ENCODE measurements around the gene RPIA. TPM values are rescaled to one million over a fixed set of nuclear protein-coding genes. Genes with fewer than 3 reads are reported as not detected.

Gene RPIA
- total and polyA plus RNA-seq, 2 of the 13 experiments (the other 11 are each of a cell fraction or from before 2014, with no cell fraction given), result 13.3 to 23.9 TPM

- in situ Hi-C loops (cut with HindIII; ENCODE audit: extremely low pct_ligation_motif_present, low pct_unique_long_range_greater_than_20kb), result no loop called here
- Histone ChIP-seq H4K20me1 (ENCODE audit: insufficient read depth, low read length) (no peaks in the 10 kb centered on the region), H3K4me2 (ENCODE audit: low read depth, low read length) (no peak overlapping the region), H3K9ac (ENCODE audit: insufficient read depth, low read depth, low read length) (no peak overlapping the region), H3K79me2 (ENCODE audit: insufficient read depth, low read length) (no peaks in the 10 kb centered on the region), H3K4me3 (replicated peaks in 1 of 3; ENCODE audit: insufficient read depth in 1 of 3, low read depth in 2 of 3, low read length in 3 of 3) (no peak overlapping the region), H3K27ac (ENCODE audit: extremely low read length, insufficient read depth, low read length) (no peak overlapping the region), H3K36me3 (replicated peaks in 1 of 2; ENCODE audit: control insufficient read depth in 1 of 2, insufficient read depth in 2 of 2, low read length in 2 of 2) (peaks cover 18 to 68% of the 10 kb centered on the region in 2 experiments), H3K9me3 (ENCODE audit: low read length) (no peaks in the 10 kb centered on the region), H2AFZ (ENCODE audit: low read length) (no peak overlapping the region), H3K27me3 (ENCODE audit: control insufficient read depth in 1 of 2, insufficient read depth in 2 of 2, low read length in 2 of 2) (no peaks in the 10 kb centered on the region), H3K4me1 (ENCODE audit: insufficient read depth, low read length) (peaks cover 9% of the 10 kb centered on the region)
- no peak for FAIRE-seq
- no TSS peak for BruUV-seq (replicated peaks)
- TF ChIP-seq SMAD1 (CRISPR knock-in tag; IDR thresholded peaks at IDR 0.05; ENCODE audit: borderline replicate concordance, low read depth) (no peak), ZBTB7A (CRISPR knock-in tag; IDR thresholded peaks at IDR 0.05) (no peak), ZFP82 (CRISPR knock-in tag; IDR thresholded peaks at IDR 0.05; ENCODE audit: borderline replicate concordance) (no peak), RAD51 (IDR thresholded peaks at IDR 0.05; ENCODE audit: borderline replicate concordance) (no peak), SIN3A (IDR thresholded peaks at IDR 0.05; ENCODE audit: borderline replicate concordance, low read depth, low read length) (no peak), ZNF629 (CRISPR knock-in tag; conservative IDR thresholded peaks at IDR 0.05) (no peak), PITX1 (CRISPR knock-in tag; IDR thresholded peaks at IDR 0.05) (no peak), CENPBD1 (CRISPR knock-in tag; IDR thresholded peaks at IDR 0.05; ENCODE audit: borderline replicate concordance, low read depth) (no peak), DBP (CRISPR knock-in tag; IDR thresholded peaks at IDR 0.05; ENCODE audit: not compliant biosample characterization) (no peak), ZNF713 (CRISPR knock-in tag; IDR thresholded peaks at IDR 0.05) (no peak), SCMH1 (CRISPR knock-in tag; IDR thresholded peaks at IDR 0.05; ENCODE audit: borderline replicate concordance) (no peak), PBX2 (CRISPR knock-in tag; IDR thresholded peaks at IDR 0.05) (no peak), ZNF75D (CRISPR knock-in tag; IDR thresholded peaks at IDR 0.05; ENCODE audit: borderline replicate concordance) (no peak), ZNF660 (CRISPR knock-in tag; IDR thresholded peaks at IDR 0.05; ENCODE audit: borderline replicate concordance, low read depth) (no peak), IRF2 (CRISPR knock-in tag; IDR thresholded peaks at IDR 0.05) (no peak), THAP7 (CRISPR knock-in tag; IDR thresholded peaks at IDR 0.05) (no peak)
- ChIA-PET CTCF (ENCODE audit: low intra/inter-chr PET ratio, low total read pairs) (no interaction called here), POLR2A (no interaction called here)
- DNase-seq (ENCODE audit: low spot score), result no peak
- no peak for ATAC-seq
- intact Hi-C loops (cut with micrococcal nuclease; ENCODE audit: unreplicated experiment), result no loop called here
- WGBS (ENCODE audit: low lambda C conversion rate), result 92% methylated on average over 3 of the region's 3 CpGs
These were observed 46.8 kb downstream of the RPIA start for GRCh38 chr2:88738271-88738670.

All from HepG2 (cell line).